ENCODE data around the gene PLAC8L1.
A peak's percentile ranks its signal among the peaks of the same experiment; 100 is the strongest.

PLAC8L1 gene

DNA sequence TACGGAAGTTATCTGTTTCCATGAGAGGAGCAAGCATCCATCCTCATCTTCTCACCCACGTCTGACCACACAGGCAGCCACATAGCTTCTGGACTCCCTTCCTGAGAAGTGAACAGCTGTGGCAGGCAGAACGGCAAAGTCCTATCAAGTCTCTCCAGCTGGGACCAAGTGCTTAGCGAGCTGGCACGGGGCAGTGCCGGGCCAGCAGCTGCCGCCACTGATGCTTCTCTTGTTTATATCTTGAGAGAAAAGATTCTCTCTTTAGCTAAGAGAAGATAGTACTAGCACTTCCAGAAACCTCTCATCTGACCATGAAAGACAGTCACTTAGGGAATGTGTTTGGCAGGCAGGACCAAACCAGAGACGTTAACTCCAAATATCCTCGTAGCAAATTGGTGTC is 37.2 kb downstream of the PLAC8L1 start:
- DNase-seq (ENCODE audit: low read depth), result no peak
- no peak overlapping the region for H3K4me3 ChIP-seq (ENCODE audit: low read length)
- TF ChIP-seq, protein P1, sequence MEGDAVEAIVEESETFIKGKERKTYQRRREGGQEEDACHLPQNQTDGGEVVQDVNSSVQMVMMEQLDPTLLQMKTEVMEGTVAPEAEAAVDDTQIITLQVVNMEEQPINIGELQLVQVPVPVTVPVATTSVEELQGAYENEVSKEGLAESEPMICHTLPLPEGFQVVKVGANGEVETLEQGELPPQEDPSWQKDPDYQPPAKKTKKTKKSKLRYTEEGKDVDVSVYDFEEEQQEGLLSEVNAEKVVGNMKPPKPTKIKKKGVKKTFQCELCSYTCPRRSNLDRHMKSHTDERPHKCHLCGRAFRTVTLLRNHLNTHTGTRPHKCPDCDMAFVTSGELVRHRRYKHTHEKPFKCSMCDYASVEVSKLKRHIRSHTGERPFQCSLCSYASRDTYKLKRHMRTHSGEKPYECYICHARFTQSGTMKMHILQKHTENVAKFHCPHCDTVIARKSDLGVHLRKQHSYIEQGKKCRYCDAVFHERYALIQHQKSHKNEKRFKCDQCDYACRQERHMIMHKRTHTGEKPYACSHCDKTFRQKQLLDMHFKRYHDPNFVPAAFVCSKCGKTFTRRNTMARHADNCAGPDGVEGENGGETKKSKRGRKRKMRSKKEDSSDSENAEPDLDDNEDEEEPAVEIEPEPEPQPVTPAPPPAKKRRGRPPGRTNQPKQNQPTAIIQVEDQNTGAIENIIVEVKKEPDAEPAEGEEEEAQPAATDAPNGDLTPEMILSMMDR (IDR thresholded peaks at IDR 0.05; ENCODE audit: insufficient read depth, low read depth, low read length, missing control alignments), result no peak

DNA sequence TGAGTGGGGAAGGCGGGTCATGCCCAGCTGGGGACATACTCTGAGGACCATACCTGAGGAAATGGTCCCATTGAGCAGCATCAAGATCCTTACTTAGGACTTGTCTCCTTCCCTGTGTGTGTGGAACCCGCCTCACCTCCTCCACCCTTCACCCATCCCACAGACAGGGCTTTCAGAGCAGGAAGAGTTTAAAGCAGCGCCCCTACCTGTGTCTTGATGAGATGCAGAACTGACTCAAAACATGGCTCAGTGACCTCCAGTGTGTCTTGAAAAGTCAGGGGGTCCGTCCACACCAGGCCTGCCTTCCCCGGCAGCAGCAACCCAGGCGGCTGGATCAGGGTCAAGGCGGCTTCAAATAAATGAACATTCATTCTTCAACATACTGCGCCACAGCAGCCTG is 38.4 kb downstream of the PLAC8L1 start:
- DNase-seq (ENCODE audit: low read depth), result no peak
- TF ChIP-seq, protein P1 (IDR thresholded peaks at IDR 0.05; ENCODE audit: insufficient read depth, low read depth, low read length, missing control alignments), result no peak
- H3K4me3 ChIP-seq (ENCODE audit: low read length), result no peak overlapping the region

DNA sequence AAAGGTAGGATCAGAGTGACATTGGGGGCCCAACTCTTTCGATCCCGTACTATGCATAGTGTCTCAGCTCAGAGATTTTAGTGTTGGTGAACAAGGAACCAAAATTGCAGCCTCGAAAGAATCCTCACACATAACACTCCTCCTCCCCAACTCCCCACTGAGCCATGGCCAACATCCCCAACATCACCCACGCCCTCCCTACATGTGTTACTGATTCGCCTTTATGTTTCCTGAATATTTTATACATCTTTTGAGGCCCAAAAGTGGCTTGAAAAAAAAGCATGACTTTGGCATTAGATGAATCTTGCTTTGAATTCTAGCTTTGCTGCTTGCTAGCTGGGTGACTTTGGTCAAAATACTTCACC is 45.2 kb downstream of the PLAC8L1 start:
- TF ChIP-seq, protein P1 (IDR thresholded peaks at IDR 0.05; ENCODE audit: insufficient read depth, low read depth, low read length, missing control alignments), result no peak
- no peak for DNase-seq (ENCODE audit: low read depth)
- H3K4me3 ChIP-seq (ENCODE audit: low read length), result no peak overlapping the region

DNA sequence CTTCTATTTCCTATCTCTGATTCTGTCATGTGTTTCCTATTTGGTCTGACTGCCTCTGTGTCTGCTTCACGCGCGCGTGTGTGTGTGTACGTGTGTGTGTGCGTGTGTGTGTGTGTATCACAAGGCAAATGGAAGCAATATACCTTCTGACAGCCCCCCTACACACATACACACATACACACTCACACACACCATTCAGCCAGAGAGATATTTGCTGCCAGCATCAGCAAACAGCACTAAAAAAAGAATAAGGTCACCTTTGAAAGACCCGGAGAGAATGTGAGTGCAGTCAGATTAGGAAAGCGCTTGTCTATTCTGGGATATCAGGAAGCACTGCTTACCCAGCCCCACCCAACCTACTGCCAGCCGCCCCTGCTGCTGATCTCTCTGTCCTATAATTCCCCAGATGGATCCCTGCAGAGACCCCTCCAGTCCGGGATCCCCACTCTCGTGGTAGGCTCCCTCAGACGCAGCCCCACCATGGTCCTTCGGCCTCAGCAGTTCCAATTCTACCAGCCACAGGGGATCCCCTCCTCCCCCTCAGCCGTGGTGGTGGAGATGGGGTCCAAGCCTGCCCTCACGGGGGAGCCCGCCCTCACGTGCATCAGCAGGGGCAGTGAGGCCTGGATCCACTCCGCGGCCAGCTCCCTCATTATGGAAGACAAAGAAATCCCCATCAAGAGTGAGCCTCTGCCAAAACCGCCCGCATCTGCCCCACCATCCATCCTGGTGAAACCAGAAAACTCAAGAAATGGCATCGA is 45.7 kb downstream of the PLAC8L1 start:
- DNase-seq (ENCODE audit: low read depth), result no peak
- TF ChIP-seq, protein P1 (IDR thresholded peaks at IDR 0.05; ENCODE audit: insufficient read depth, low read depth, low read length, missing control alignments), result no peak
- H3K4me3 ChIP-seq (ENCODE audit: low read length), result no peak overlapping the region

DNA sequence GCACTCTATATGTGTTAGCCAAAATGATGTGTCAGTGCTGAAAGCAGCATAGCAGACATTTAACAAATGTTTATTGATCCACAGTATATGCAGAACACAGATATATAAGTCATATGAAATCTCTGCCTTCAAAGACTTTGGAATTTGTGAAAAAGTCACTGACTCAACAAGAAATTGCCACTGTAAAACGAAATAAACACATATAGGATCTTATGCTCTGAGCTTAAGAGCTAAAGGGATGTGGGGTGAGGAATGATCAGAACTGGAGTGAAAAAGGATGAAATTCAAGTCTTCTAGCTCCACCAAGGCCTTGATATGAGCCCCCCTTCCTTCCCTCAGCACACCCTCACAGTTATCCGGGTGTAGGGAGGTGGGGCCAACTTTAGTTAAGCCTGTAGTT is 49.9 kb downstream of the PLAC8L1 start:
- no peak for DNase-seq (ENCODE audit: low read depth)
- no peak overlapping the region for H3K4me3 ChIP-seq (ENCODE audit: low read length)
- TF ChIP-seq, protein P1 (IDR thresholded peaks at IDR 0.05; ENCODE audit: insufficient read depth, low read depth, low read length, missing control alignments), result no peak

DNA sequence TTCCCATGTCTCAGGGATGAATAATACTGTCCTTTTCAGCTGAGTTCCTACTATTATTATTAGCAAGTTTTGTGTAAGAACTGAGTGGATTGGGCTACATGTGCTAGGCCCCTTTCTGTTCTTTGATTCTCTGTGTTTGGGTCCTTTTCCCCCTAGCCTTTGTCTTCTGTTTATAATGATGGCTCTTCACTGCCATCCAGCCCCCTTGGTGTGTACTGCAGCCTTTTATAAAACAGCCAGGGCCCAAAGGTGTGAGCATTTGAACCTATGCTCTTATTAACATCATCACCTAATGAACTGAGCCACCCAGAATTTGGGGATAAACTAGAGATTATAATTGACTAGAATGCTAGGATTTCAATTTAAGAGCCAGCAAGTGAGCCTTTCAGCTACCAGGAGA is 52.6 kb downstream of the PLAC8L1 start:
- TF ChIP-seq, protein P1 (IDR thresholded peaks at IDR 0.05; ENCODE audit: insufficient read depth, low read depth, low read length, missing control alignments), result peak; percentile 47
- no peak overlapping the region for H3K4me3 ChIP-seq (ENCODE audit: low read length)
- no peak for DNase-seq (ENCODE audit: low read depth)

DNA sequence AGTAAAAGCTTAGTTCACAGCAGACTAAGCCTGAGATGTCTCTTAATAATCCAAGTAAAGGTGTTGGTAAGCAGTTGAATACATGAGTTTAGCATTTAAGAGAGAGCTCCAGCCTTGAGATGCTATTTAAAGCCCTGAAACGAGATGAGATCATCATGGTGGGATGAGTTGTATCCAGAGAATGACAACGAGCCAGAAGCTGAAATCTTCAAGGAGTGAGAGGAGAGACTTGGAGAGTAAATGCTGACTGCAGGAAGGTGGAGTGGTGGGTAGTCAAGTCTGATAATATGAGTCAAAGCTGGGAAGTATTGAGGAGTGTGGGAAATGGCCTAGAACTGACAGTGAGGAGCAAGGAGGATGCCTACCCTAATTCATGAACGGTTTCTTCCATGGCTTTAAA is 53.7 kb downstream of the PLAC8L1 start:
- TF ChIP-seq, protein P1 (IDR thresholded peaks at IDR 0.05; ENCODE audit: insufficient read depth, low read depth, low read length, missing control alignments), result no peak
- no peak for DNase-seq (ENCODE audit: low read depth)
- no peak overlapping the region for H3K4me3 ChIP-seq (ENCODE audit: low read length)
